ENCODE results near the gene CBFA2T3.
A peak's percentile ranks its signal among the peaks of the same experiment; 100 is the strongest.

The CBFA2T3 gene

DNA sequence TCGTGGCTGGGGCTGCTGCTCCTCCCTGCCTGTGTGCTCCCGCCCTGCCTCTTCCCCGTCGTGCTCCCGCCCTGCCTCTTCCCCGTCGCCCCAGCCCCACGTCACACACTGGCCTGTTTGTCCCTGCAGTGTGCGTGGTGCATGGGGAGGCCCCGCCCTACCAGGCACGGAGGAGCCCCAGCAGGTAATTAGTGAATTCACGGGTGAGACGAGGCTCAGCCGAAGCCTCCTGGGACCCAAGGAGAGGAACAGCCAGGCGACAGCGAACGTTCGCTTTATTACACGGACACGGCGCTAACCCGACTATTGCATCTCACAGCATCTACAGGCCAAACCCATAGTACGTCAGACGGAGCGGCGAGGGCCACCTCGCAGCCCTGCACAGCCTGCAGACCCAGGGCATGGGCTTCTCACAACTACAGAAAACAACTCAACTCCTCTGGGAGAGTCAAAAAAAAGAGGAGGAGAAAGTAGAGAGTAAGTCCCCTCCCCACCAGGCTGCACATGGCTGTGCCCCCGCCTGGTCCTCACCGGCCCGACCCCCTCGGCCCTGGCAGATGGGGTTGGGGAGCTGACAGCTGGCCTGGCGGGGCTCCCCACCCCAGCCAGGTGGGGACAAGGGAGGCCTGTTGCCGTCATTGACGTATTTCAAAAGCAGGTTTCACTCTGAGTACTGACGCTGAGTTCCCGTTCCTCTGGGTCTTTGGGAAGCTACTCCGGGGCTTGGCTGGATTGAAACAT, 106.2 kb downstream of the CBFA2T3 start:
- DNase-seq = no peak

GRCh38 chr16:88869673-88869980, 107.4 kb downstream of the CBFA2T3 start:
- DNase-seq = no peak

GRCh38 chr16:88868974-88869672, 107.9 kb downstream of the CBFA2T3 start:
- DNase-seq = no peak

GRCh38 chr16:88867581-88868246, 109.3 kb downstream of the CBFA2T3 start:
- no peak for DNase-seq

- DNase-seq = no peak
These were observed 110.7 kb downstream of the CBFA2T3 start, which contains the start of gene PABPN1L for GRCh38 chr16:88866151-88866920. Gene PABPN1L, minus strand, starts transcription at chr16:88866660. Its CDS starts 54 bp downstream, at chr16:88866606.

- no peak for DNase-seq
These were observed 111.3 kb downstream of the CBFA2T3 start for GRCh38 chr16:88865742-88866141.

GRCh38 chr16:88865310-88865709, 111.7 kb downstream of the CBFA2T3 start:
- DNase-seq = no peak

- no peak for DNase-seq
These were observed 112.5 kb downstream of the CBFA2T3 start for GRCh38 chr16:88864521-88864920.

DNA sequence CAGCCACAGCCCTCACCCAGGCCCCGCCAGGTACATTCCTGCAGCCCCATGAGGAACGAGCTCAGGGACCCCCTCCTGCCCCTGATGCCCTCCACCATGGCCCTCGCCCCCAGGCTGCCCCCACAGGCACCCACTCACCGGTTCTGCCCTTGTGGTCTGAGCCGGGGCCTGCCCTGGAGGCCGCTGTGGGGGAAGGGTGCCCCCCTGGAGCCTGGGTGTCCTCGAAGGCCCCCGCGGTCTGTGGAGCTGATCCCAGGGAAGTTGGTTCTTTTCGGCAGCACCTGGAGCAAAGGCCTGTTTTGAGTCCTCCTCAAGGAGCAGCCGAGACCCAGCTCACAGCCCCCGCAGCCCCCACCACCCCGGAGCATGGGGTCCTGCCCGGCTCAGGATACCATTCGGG, 112.9 kb downstream of the CBFA2T3 start:
- no peak for DNase-seq

GRCh38 chr16:88863426-88863825, 113.6 kb downstream of the CBFA2T3 start:
- DNase-seq = no peak

DNA sequence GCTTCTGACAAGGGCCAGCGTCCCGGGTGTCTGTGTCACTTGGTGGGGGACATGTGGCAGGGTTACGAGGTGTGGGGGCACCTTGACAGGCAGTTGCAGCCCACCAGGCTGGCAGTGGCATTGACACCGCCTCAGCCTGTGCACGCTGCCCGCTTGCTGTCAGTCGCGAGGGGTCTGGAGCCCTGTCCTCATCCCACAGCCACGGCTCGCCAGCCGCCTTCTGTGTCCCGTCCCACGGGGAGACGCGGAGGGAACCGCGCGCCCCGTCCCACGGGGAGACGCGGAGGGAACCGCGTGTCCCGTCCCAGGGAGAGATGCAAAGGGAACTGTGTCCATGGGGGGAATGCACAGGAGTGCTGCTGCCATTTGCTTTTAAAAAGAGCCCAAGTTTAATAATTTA, 114.0 kb downstream of the CBFA2T3 start:
- no peak for DNase-seq

- no peak for DNase-seq
These were observed 115.6 kb downstream of the CBFA2T3 start for GRCh38 chr16:88861359-88861758.

- no peak for DNase-seq
These were observed 117.5 kb downstream of the CBFA2T3 start for GRCh38 chr16:88859381-88860091.

GRCh38 chr16:88857728-88858339, 119.2 kb downstream of the CBFA2T3 start:
- DNase-seq = no peak

- DNase-seq = peak; percentile 23
These were observed 119.9 kb downstream of the CBFA2T3 start, which contains the start of the genes GALNS and TRAPPC2L for GRCh38 chr16:88856828-88857727. Gene GALNS, minus strand, starts transcription at chr16:88856947. Its CDS starts 70 bp downstream, at chr16:88856877. Gene TRAPPC2L, plus strand, starts transcription at chr16:88857127. Its CDS starts 24 bp downstream, at chr16:88857151.

GRCh38 chr16:88856122-88856827, 120.7 kb downstream of the CBFA2T3 start:
- DNase-seq = no peak

DNA sequence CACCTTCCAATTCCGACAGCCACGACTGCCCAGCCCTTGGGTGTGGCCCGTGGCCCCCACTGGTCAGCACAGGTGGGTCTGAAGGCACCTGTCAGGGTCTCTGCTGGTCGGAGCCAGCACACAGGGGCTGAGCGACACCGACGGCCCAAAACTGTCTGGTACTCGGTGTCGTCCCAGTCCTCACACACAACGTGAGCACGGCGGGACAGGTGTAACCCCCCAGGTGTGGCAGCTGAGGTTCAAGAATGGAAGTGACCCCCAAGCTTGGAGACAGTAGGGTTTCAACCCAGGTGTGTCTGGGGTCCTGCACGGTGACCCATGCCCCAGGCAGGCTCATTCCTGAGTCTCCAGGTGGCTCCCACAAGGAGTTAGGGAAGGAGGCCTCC, 121.3 kb downstream of the CBFA2T3 start:
- DNase-seq = no peak

DNA sequence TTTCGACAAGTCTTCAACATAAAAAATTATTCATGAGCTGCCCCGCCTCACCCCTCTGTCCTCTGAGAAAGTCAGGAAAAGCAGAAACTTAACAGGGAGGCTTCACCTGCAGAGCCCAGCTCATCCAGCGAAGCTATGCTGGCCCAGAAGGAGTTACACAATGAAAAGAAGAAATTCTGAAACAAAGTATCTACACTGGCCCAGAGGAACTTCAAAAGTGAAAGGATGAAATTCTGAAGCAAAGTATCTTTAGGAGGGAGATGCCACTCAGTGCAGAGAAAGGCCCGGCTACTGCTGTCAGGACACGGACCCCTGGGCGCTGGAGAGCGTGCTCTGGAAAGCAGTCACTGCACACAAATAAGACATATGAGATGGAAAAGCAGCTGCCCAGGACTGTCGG, 121.8 kb downstream of the CBFA2T3 start:
- no peak for DNase-seq

DNA sequence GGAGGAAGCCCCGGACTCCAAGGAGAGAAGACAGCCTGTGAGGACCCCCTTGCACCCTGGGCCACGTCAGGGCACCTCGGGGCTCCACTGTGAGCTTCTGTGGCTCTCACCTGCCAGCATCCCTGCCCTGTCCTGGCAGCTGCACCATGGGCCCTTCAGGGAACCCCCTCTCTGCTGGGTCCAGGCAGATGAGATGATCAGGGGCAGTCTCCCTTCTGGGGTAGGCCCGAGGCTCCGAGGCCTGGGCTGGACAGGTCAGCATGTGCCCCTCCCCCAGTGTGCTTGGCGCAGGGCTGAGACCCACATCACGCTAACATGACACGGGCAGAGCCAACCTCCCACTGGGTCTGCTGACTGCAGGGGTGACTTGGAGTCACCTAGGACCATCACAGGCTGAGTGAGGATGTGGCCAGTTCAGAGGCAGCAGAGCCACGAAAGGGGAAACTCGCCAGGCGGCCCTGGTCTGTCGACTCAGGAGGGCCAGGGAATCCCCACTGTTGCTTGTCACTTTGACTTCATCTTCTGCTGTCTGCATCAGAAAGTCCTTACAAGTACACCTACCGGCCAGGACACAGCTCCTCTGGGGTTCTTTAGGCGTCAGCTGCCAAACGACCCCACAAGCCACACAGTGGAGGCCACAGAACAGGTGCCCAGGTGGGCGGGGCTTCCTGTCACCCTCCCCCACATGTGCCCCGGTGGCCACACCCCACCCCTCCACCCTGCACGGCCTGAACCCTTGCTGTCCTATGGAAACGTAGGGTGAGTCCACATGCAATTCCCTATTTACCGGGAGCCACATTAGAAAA, 122.5 kb downstream of the CBFA2T3 start:
- no peak for DNase-seq
